Keratinocyte (primary cell): ENCODE data around the gene IFT172. TPM values are rescaled to one million over a fixed set of nuclear protein-coding genes. Genes with fewer than 3 reads are reported as not detected.
"Not testable (repeated sequence)": the region's sequence is repeated elsewhere in the genome, so short reads cannot be mapped to it uniquely, and the experiment has no call there.

Experiments
- DNase-seq: peaks from one replicate; pipeline ENCODE4 v3.0.0-alpha.2; 2011; ENCODE audit warnings: low read depth, missing footprints, low spot score
- FAIRE-seq: peaks from 2 replicates; lab custom pipeline; 2011; peaks lifted over from hg19 to GRCh38; lab: Jason Lieb, UNC
- H2AFZ ChIP-seq: 2 replicates; pipeline ENCODE4 v1.6.0; 2012; ENCODE audit warnings: low read length, control low read depth, inconsistent platforms; ENCODE audit not compliant: control insufficient read depth
- H3K27ac ChIP-seq: 2 replicates; pipeline ENCODE4 v1.5.1; 2011; ENCODE audit warnings: low read length; ENCODE audit not compliant: control insufficient read depth, insufficient read depth
- H3K27me3 ChIP-seq: 3 replicates; pipeline ENCODE4 v1.6.0; 2011; ENCODE audit warnings: low read length; ENCODE audit not compliant: control insufficient read depth, insufficient read depth; ENCODE audit errors: extremely low read depth
- H3K36me3 ChIP-seq, 2 experiments: 2 replicates in 1 of 2; 3 replicates in 1 of 2; pipeline ENCODE4 v1.5.1; 2011; ENCODE audit warnings: low read length in 2 of 2, mild to moderate bottlenecking in 1 of 2; ENCODE audit not compliant: control insufficient read depth in 2 of 2, insufficient read depth in 2 of 2; ENCODE audit errors: extremely low read depth in 1 of 2
- H3K4me1 ChIP-seq: 3 replicates; pipeline ENCODE4 v1.5.1; 2011; ENCODE audit warnings: low read length; ENCODE audit not compliant: control insufficient read depth, insufficient read depth; ENCODE audit errors: extremely low read depth
- H3K4me2 ChIP-seq: 3 replicates; pipeline ENCODE4 v1.6.0; 2011; ENCODE audit warnings: low read depth, low read length; ENCODE audit not compliant: control insufficient read depth, insufficient read depth; ENCODE audit errors: extremely low read depth
- H3K4me3 ChIP-seq, 3 experiments: fragments of 200-600 bp in 1 of 3; sonication (generic) in 1 of 3; 2 replicates in 2 of 3; 3 replicates in 1 of 3; pipeline ENCODE4 v1.5.1; 2011 to 2016; ENCODE audit warnings: low read length in 3 of 3, mild to moderate bottlenecking in 3 of 3, control low read depth in 2 of 3, inconsistent platforms in 1 of 3, low read depth in 1 of 3, mixed read lengths in 1 of 3, mixed run types in 1 of 3, moderate library complexity in 1 of 3; ENCODE audit not compliant: control insufficient read depth in 2 of 3, insufficient read depth in 2 of 3; ENCODE audit errors: extremely low read depth in 1 of 3
- H3K79me2 ChIP-seq: 2 replicates; pipeline ENCODE4 v1.6.0; 2012; ENCODE audit warnings: low read length; ENCODE audit not compliant: control insufficient read depth, insufficient read depth
- H3K9ac ChIP-seq: 3 replicates; pipeline ENCODE4 v1.6.0; 2011; ENCODE audit warnings: low read length; ENCODE audit not compliant: control insufficient read depth, insufficient read depth; ENCODE audit errors: extremely low read depth
- H3K9me1 ChIP-seq: 3 replicates; pipeline ENCODE4 v1.6.0; 2011; ENCODE audit warnings: low read length; ENCODE audit not compliant: control insufficient read depth, insufficient read depth; ENCODE audit errors: extremely low read depth
- H3K9me3 ChIP-seq: 2 replicates; pipeline ENCODE4 v1.5.1; 2012; ENCODE audit warnings: low read depth, low read length; ENCODE audit not compliant: control insufficient read depth
- H4K20me1 ChIP-seq: 3 replicates; pipeline ENCODE4 v1.6.0; 2011; ENCODE audit warnings: low read length; ENCODE audit not compliant: control insufficient read depth, insufficient read depth; ENCODE audit errors: extremely low read depth
- EZH2 ChIP-seq: IDR thresholded peaks from one replicate; pipeline ENCODE4 v1.6.1; 2012; ENCODE audit warnings: inconsistent platforms, mild to moderate bottlenecking, low read length, moderate library complexity
- dilution Hi-C: fragments of 300-500 bp; cut with MboI; formaldehyde crosslinking; loops from one replicate; pipeline ENCODE4 v1.7.0; 2020; ENCODE audit warnings: low sequenced_read_pairs; ENCODE audit not compliant: extremely low pct_ligation_motif_present
- polyA plus RNA-seq, 5 experiments: library from polyadenylated mRNA; depleted of rRNA in 3 of 5; stranded (reverse) in 3 of 5; stranded (forward) in 1 of 5; unstranded in 1 of 5; fragments of >200 nt; gene quantifications; 1 replicate in 1 of 5; 2 replicates in 3 of 5; 3 replicates in 1 of 5; pipeline versions ENCODE4 v1.2.1 to v1.2.3, GENCODE V29; 2011 to 2012; ENCODE audit warnings: missing spikeins in 2 of 5, low read depth in 1 of 5, low replicate concordance in 1 of 5
- TF ChIP-seq, protein P1 (sequence below), 3 experiments: IDR thresholded peaks in 1 of 3; conservative IDR thresholded peaks in 1 of 3; optimal IDR thresholded peaks in 1 of 3; 2 replicates in 2 of 3; 3 replicates in 1 of 3; pipeline versions ENCODE3 to v1.5.1; 2011; ENCODE audit warnings: low read length in 3 of 3, mild to moderate bottlenecking in 3 of 3, moderate library complexity in 2 of 3, control low read depth in 1 of 3, inconsistent platforms in 1 of 3; ENCODE audit not compliant: insufficient read depth in 2 of 3; ENCODE audit errors: extremely low read depth in 1 of 3

The IFT172 gene
- polyA plus RNA-seq, 1 donor (not counting 4 experiments of a cell fraction or from before 2014, with no cell fraction given) = 12.7 TPM

DNA sequence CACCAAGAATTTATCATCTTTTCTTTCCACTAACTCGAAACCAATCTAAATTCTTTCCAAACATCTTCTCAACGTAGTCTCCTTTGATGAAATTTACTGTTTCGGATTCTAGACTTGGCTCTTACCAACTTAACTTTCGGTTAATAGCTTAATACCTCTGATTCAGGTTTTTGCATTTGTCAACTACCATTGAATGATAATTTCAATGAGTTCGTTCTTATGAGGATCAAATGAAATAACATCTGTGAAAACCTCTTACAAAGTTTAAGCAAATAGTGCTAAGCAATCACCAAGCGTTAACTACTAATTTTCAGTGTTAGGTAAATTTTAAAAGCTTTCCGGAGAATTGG is 61.7 kb downstream of the IFT172 start:
- peaks cover 25% of the 10 kb centered on the region for H3K4me1 ChIP-seq
- DNase-seq (no peak), FAIRE-seq (no peak)

DNA sequence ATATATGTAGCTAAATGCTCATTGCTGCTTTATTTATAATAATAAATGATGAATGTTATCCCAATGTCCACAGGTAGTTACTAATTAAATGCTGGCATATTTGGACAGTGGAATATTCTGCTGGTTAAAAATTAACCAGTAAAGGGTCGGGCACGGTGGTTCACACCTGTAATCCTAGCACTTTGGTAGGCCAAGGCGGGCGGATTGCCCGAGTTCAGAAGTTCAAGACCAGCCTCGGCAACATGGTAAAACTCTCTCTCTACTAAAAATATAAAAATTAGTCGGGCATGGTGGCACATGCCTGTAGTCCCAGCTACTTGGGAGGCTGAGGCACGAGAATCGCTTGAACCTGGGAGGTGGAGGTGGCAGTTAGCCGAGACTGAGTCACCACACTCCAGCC is 64.5 kb downstream of the IFT172 start:
- H3K36me3 ChIP-seq, H3K4me1 ChIP-seq, dilution Hi-C loops, FAIRE-seq, DNase-seq, H2AFZ ChIP-seq, H3K9me3 ChIP-seq, H3K9ac ChIP-seq, H3K27me3 ChIP-seq, H3K4me3 ChIP-seq, H4K20me1 ChIP-seq, H3K27ac ChIP-seq, H3K9me1 ChIP-seq, H3K4me2 ChIP-seq: not testable (repeated sequence)
- peaks cover 11% of the 10 kb centered on the region for H3K79me2 ChIP-seq

More for the DNA sequence above, 61.7 kb downstream of the IFT172 start:
- H3K9me1 ChIP-seq = no peaks in the 10 kb centered on the region
- H3K4me3 ChIP-seq = peak overlapping the region; percentile 89 to 99 (median 90)
- TF ChIP-seq, protein P1, sequence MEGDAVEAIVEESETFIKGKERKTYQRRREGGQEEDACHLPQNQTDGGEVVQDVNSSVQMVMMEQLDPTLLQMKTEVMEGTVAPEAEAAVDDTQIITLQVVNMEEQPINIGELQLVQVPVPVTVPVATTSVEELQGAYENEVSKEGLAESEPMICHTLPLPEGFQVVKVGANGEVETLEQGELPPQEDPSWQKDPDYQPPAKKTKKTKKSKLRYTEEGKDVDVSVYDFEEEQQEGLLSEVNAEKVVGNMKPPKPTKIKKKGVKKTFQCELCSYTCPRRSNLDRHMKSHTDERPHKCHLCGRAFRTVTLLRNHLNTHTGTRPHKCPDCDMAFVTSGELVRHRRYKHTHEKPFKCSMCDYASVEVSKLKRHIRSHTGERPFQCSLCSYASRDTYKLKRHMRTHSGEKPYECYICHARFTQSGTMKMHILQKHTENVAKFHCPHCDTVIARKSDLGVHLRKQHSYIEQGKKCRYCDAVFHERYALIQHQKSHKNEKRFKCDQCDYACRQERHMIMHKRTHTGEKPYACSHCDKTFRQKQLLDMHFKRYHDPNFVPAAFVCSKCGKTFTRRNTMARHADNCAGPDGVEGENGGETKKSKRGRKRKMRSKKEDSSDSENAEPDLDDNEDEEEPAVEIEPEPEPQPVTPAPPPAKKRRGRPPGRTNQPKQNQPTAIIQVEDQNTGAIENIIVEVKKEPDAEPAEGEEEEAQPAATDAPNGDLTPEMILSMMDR (optimal IDR thresholded peaks at IDR 0.05 in 1 of 3, IDR thresholded peaks at IDR 0.05 in 1 of 3, conservative IDR thresholded peaks at IDR 0.05 in 1 of 3; ENCODE audit: extremely low read depth in 1 of 3, insufficient read depth in 2 of 3, low read length in 3 of 3) = no peak
- peaks cover 35% of the 10 kb centered on the region for H3K79me2 ChIP-seq
- peak overlapping the region; percentile 94 for H2AFZ ChIP-seq
- peaks cover 2% of the 10 kb centered on the region for H4K20me1 ChIP-seq
- H3K36me3 ChIP-seq = no peaks in the 10 kb centered on the region
- peak overlapping the region; percentile 92 for H3K4me2 ChIP-seq
- no peaks in the 10 kb centered on the region for H3K27me3 ChIP-seq
- H3K9me3 ChIP-seq = no peaks in the 10 kb centered on the region
- dilution Hi-C loops = no loop called here
- H3K27ac ChIP-seq = peak overlapping the region; percentile 86
- H3K9ac ChIP-seq = peak overlapping the region; percentile 90

DNA sequence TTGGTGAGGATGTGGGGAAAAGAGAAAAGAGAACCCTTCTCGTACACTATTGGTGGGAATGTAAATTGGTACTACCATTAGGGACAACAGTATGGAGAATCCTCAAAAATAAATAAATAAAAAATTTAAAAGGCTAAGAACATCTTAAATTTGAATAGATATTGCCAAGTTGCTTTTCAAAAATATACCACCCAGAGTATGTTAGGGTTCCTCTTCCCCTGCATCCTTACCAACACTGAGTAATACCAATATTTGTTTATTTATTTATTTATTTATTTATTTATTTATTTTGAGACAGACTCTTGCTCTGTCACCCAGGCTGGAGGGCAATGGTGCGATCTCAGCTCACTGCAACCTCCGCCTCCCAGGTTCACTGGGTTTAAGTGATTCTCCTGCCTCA is 66.6 kb downstream of the IFT172 start:
- Histone ChIP-seq H3K9ac (no peak overlapping the region), H3K9me1 (no peaks in the 10 kb centered on the region), H3K4me1 (peaks cover 4% of the 10 kb centered on the region), H3K4me2 (no peak overlapping the region), H4K20me1 (no peaks in the 10 kb centered on the region), H2AFZ (no peak overlapping the region), H3K27me3 (no peaks in the 10 kb centered on the region), H3K9me3 (no peaks in the 10 kb centered on the region), H3K36me3 (no peaks in the 10 kb centered on the region), H3K27ac (no peak overlapping the region), H3K79me2 (no peaks in the 10 kb centered on the region), H3K4me3 (no peak overlapping the region)
- dilution Hi-C loops = no loop called here
- no peak for FAIRE-seq
- DNase-seq = no peak
- TF ChIP-seq, protein P1 (optimal IDR thresholded peaks at IDR 0.05 in 1 of 3, IDR thresholded peaks at IDR 0.05 in 1 of 3, conservative IDR thresholded peaks at IDR 0.05 in 1 of 3; ENCODE audit: extremely low read depth in 1 of 3, insufficient read depth in 2 of 3, low read length in 3 of 3) = no peak
- no peak for TF ChIP-seq EZH2
